Stimulated activated CD8-positive, alpha-beta memory T cell treated with anti-CD3 and anti-CD28 coated beads, Interleukin-2, amount 100 ng/mL, for 48 hours (primary cell): ENCODE data around the gene DNAJC27.

Source experiments
- DNase-seq, 2 donors: peaks; one replicate each; pipeline ENCODE4 v3.0.0-alpha.2; 2020; ENCODE audit warnings: low read depth in 2 of 2

The DNAJC27 gene

DNA sequence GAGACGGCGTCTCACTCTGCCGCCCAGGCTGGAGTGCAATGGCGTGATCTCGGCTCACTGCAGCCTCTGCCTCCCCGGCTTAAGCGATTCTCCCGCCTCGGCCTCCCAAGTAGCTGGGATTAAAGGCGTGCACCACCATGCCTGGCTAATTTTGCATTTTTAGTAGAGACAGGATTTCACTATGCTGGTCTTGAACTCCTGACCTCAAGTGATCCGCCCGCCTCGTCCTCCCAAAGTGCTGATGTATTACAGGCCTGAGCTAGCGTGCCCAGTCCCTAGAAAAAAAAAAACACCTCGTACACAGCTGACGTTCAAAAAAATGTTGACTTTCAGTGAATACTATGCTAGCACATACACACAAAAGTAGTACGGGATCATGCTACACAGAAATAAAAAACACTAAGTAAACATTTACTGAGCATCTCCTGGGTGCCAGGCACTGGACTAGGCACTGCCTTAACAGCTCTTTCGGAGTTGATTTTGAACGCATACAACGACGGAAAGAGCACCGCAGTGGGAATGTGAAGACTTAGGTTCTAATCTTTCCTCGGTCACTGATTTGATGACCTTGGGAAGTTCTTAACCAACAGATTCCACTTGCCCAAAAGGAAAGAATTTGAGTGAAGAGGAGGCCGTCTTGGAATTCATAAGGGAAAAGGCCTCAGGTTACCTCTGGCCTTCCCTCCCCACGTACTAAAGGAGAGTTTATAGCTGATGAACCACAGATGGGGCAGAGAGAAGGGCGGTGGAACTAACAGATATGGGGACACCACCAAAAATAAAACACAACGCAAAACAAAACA, 1.1 kb downstream of the DNAJC27 start:
- DNase-seq = no peak

- DNase-seq = no peak
These were observed 2.0 kb downstream of the DNAJC27 start for GRCh38 chr2:24969784-24970183.

- no peak for DNase-seq
These were observed 9.9 kb downstream of the DNAJC27 start for GRCh38 chr2:24961903-24962302.

DNA sequence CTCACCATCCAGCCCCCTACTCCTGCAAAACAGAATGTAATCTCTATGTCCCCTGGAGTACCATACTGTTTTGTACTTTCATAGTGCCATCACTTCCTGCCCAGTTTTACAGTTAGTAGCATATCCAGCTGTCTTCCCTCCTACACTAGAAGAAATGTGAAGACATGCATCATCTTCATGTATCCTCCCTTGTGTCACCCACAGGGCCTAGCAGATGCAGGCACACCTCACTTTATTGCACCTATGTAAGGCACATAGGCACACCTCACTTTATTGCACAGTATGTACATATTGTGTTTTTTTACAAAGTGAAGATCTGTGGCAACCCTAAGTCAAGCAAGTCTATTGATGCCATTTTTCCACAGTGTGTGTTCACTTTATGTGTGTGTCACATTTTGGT, 12.0 kb downstream of the DNAJC27 start:
- DNase-seq = no peak

GRCh38 chr2:24958411-24958935, 13.3 kb downstream of the DNAJC27 start:
- no peak for DNase-seq

- DNase-seq = no peak
These were observed 13.8 kb downstream of the DNAJC27 start for GRCh38 chr2:24957976-24958375.

DNA sequence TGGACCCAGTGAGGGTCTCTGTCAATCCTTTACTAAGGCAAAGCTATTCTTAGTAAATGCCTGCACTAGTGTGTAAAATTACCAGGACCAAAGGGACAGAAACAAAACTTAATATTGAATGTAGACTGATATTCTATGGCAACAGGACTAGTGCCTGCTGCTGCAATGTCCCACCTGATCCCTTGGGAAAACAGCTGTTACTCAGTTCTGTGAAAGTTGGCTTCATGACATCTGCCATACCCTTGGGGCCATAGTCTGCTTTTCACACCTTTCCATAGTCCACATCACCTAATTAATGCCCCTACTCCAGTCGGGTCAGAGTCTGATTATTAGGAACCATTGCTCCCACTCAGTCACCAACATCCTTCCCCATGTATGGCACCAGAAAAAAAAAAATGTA, 14.5 kb downstream of the DNAJC27 start:
- DNase-seq = no peak

DNA sequence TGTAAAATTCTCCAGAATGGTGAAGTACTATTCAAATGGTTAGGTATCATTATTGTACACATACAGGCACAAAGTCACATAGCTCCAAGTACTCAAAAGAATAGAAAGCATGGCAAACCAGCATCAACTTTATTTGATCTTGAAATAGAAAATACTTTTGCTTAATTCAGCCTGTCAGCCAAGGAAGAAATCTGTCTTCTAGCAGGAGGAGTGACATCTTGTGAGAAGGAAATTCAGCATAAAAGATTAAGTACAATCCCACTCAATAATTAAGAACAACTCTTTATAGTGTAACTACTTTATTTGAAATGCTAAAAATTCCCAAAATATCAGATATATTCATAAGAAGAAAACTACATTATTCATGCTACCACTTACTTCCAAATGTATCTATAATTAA, 15.8 kb downstream of the DNAJC27 start:
- no peak for DNase-seq

DNA sequence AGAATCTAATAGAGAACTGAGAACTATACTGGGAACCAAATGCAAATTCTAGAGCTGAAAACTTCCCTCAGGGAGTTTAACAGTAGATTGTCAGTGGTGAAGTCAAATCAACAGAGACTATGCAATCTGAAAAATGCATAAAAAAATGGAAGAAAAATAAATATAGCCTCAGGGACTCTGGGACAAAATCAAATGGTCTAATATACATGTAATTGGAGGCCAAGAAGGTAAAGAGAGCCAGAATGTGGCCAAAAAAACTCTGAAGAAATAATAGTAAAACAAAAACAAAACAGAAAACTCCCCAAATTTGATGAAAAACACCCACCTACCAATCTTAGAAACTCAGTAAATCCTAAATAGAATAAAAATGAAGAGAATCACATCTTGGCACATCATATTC, 16.5 kb downstream of the DNAJC27 start:
- DNase-seq = no peak

DNA sequence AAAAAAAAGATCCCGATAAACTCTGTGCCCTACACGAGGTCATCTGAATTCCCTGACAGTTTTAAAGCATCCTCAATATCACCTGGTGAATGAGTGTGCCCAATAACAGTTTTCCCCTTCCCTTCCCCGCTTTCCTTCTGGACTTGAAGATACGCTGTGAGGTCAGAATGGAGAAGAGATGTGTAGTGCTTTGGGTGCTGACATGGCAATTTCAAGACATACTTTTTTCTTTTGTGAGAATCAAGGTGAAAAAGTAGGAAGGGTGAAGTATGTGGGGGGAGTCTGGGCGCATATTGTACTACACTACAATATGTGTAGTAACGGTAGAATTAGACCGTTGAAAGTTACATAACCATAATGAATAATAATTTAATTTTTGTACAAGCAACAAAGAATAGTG, 21.7 kb downstream of the DNAJC27 start:
- DNase-seq = no peak

GRCh38 chr2:24948506-24948905, 23.2 kb downstream of the DNAJC27 start:
- no peak for DNase-seq

GRCh38 chr2:24947561-24948157, 24.1 kb downstream of the DNAJC27 start:
- no peak for DNase-seq

DNA sequence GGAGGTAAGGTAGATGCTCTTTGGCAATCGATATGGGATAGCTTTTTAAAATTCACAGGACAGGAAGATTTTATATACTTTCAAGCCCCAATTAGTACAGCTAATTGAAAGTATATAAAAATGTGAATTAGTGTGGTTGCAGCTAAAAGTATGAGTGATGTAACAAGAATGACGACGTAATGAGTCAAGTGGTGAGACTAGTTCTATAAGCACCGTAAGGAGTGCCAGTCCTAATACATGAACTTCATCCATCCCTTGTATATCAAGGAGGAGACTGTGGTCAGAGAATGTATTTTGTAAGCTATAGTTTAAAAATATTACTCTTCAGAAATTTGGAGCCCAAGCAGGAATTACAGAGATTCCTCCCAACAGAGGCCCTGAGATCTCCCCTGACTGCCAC, 25.8 kb downstream of the DNAJC27 start:
- DNase-seq = no peak

GRCh38 chr2:24943427-24944053, 28.2 kb downstream of the DNAJC27 start:
- DNase-seq = no peak

GRCh38 chr2:24939353-24939752, 32.4 kb downstream of the DNAJC27 start:
- DNase-seq = no peak

- no peak for DNase-seq
These were observed 34.5 kb downstream of the DNAJC27 start for GRCh38 chr2:24937236-24937635.

DNA sequence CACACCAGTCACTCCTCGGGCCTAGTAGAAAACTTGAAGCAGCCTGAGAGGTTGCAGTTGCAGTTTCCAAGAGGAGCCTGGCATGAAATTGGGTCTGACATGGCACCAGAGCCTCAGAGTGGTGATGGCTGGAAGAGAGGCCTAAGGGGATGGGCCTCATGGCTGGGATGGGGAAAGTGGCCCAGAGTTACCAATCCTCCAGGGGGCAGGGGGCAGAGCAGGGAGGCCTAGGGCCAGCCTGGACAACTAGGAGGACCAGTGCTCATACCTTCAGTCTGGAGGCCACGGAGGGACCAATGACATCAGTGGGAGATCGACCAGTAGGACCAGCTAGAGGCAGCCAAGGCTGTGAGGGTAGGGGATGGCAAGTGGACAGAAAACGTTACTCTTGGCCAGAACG, 36.6 kb downstream of the DNAJC27 start:
- no peak for DNase-seq

- DNase-seq = no peak
These were observed 39.0 kb downstream of the DNAJC27 start for GRCh38 chr2:24932715-24933114.

DNA sequence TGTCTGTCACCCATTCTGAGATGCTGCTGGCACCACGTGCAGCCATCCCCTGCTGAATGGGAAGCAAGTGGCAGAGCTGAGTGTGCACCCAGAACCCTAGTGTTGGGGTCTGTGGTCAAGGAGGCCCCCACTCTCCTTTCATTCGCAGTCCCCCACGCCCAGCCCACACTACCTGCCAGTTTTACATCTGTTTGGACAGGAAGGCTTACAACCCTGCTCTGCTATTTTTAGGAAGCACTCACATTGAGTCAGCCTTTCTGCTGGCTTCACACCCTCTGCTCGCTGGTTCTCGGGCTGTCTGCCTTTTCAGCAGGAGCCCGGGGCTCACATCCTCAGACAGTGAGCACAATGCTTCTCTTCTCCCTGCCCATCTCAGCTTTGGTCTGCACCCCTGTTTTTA, 41.0 kb downstream of the DNAJC27 start:
- DNase-seq = peak in 1 of 2 donors; percentile 26

DNA sequence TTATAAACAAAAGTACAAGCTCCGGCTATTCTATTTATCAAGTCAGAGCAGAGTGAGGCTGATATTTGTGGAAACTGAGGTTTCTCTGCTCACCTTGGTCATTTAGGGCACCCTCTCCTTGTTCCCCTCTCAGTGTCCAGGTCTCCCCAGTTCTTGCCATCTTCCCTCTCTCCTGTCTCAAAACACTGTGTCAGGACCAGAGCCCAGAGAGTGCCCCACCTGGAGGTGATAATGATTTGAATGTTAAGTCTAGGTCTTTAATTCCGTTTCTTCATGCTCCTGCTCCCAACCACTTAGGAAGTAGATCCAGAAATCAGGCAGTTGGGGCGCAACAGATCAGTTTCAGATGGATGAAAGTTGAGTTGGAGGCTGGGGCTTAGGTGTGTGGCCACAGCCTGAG, 42.5 kb downstream of the DNAJC27 start:
- no peak for DNase-seq

- DNase-seq = no peak
These were observed 43.7 kb downstream of the DNAJC27 start for GRCh38 chr2:24928036-24928435.

GRCh38 chr2:24926602-24927252, 45.0 kb downstream of the DNAJC27 start:
- peak in 1 of 2 donors; percentile 30 for DNase-seq
